Smooth muscle cell of the coronary artery (primary cell): ENCODE results near the gene DCD. TPM values are rescaled to one million over a fixed set of nuclear protein-coding genes. Genes with fewer than 3 reads are reported as not detected.

Experiments
- total RNA-seq: library from RNA; depleted of rRNA; stranded (reverse); fragments of >200 nt; gene quantifications from 2 replicates; pipeline ENCODE4 v1.2.3, GENCODE V29; 2014; ENCODE audit warnings: low replicate concordance

The DCD gene
- not detected in 2 replicates for total RNA-seq

GRCh38 chr12:54648265-54648664 is at the start of gene DCD:
Gene DCD, minus strand, starts transcription at chr12:54648365. Its CDS starts 62 bp downstream, at chr12:54648303.

GRCh38 chr12:54634795-54635194 is 13.4 kb downstream of the DCD start, which contains the start of gene LACRT:
Gene LACRT, minus strand, starts transcription at chr12:54634895. Its CDS starts 54 bp downstream, at chr12:54634841.

Other genes starting within 250 kb of the DCD start
- gene ITGA5, start 229.1 kb downstream of the DCD start, total RNA-seq, result 96.1 and 168 TPM in 2 replicates
- gene GTSF1, start 174.8 kb downstream of the DCD start, total RNA-seq, result not detected in 2 replicates
- gene NCKAP1L, start 150.6 kb downstream of the DCD start, total RNA-seq, result not detected in 2 replicates
- 0.94 TPM in 1 of 2 replicates, not detected in the other for gene PDE1B, start 98.8 kb downstream of the DCD start, total RNA-seq
- gene PPP1R1A, start 59.7 kb downstream of the DCD start, total RNA-seq, result not detected in 2 replicates
- gene LACRT, start 13.5 kb downstream of the DCD start, total RNA-seq, result not detected in 2 replicates
- gene MUCL1, start 206.2 kb upstream of the DCD start, total RNA-seq, result not detected in 2 replicates